SK-N-SH (cell line): ENCODE data around the gene FBXO31.

Source experiments
- EP300 ChIP-seq, 2 experiments: IDR thresholded peaks; 2 replicates each; pipeline versions ENCODE4 v1.4.0 to v1.6.1; 2012; ENCODE audit warnings: borderline replicate concordance in 1 of 2, low read depth in 1 of 2, low read length in 1 of 2
- EZH2phosphoT487 ChIP-seq: fragments of 200-600 bp; sonication (generic); IDR thresholded peaks from 2 replicates; pipeline ENCODE4 v1.6.1; 2017; ENCODE audit warnings: low read depth, mixed run types, mild to moderate bottlenecking, antibody characterized with exemption, moderate library complexity, borderline replicate concordance
- FOXJ3 ChIP-seq: sonication (generic); formaldehyde crosslinking; IDR thresholded peaks from 2 replicates; pipeline ENCODE4 v1.5.1; 2020; ENCODE audit warnings: mild to moderate bottlenecking, missing genetic modification reagents
- GABPA ChIP-seq: IDR thresholded peaks from 2 replicates; pipeline ENCODE4 v1.4.0; 2012; ENCODE audit warnings: low read depth, mild to moderate bottlenecking
- MEF2A ChIP-seq: IDR thresholded peaks from 2 replicates; pipeline ENCODE4 v1.4.0; 2012; ENCODE audit warnings: low read depth, borderline replicate concordance
- MXI1 ChIP-seq: IDR thresholded peaks from 2 replicates; pipeline ENCODE4 v1.6.1; 2012; ENCODE audit warnings: mild to moderate bottlenecking, low read depth, low read length, improper control_type of control experiment
- POLR2AphosphoS5 ChIP-seq: IDR thresholded peaks from 2 replicates; pipeline ENCODE4 v1.6.1; 2012; ENCODE audit warnings: low read depth, low read length
- RAD21 ChIP-seq: IDR thresholded peaks from 2 replicates; pipeline ENCODE4 v1.6.1; 2012; ENCODE audit warnings: mild to moderate bottlenecking, low read length
- SMC3 ChIP-seq: IDR thresholded peaks from 2 replicates; pipeline ENCODE4 v1.6.1; 2012; ENCODE audit warnings: low read depth, low read length, improper control_type of control experiment
- TF ChIP-seq, protein P1 (sequence below): fragments of 200-600 bp; sonication (generic); IDR thresholded peaks from 2 replicates; pipeline ENCODE4 v1.6.1; 2017; ENCODE audit warnings: antibody characterized with exemption, mild to moderate bottlenecking, moderate library complexity
- TF ChIP-seq, protein P2 (sequence below): fragments of 150-350 bp; IDR thresholded peaks from 2 replicates; pipeline ENCODE4 v1.6.1; 2017; ENCODE audit warnings: antibody characterized with exemption, low read length, low read depth, borderline replicate concordance
- TF ChIP-seq, protein P3 (sequence below): IDR thresholded peaks from 2 replicates; pipeline ENCODE4 v1.6.1; 2012; ENCODE audit warnings: mild to moderate bottlenecking, low read depth, low read length, moderate library complexity
- TF ChIP-seq, protein P4 (sequence below): IDR thresholded peaks from 2 replicates; pipeline ENCODE4; 2012

DNA sequence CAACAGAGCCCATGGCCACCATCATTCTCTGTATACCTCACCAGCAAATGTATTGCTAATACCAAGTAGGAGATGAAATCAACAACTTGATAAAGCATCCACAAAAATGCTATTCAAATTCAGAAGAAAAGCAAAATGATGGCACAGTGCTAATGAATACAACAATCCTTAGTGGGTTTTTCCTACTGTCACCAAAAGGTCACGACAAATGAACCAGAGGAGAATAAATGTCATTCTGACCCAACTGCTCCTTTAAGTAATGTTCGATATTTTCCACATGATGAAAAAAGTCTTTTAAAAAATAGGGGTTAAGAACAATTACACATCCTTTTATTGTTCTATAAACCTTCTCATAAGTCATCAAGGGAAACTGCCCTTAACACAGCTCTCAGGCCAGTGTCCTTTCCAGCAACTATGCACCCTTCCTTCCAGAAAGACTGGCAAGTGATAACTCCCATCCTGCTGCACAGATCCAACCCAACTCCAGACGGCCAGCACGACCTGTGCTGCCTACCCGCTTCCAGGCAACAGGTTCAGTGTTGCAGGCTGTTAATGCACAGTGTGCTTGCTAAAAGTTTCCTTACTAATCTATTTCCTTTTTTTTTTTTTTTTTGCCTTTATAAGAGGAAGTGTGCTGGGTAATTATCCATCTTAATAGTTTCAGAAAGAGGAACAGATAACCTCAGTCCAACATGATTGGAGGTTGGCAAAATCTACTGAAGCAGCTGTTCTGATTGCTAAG is 15.4 kb downstream of the FBXO31 start:
- TF ChIP-seq, protein P1, sequence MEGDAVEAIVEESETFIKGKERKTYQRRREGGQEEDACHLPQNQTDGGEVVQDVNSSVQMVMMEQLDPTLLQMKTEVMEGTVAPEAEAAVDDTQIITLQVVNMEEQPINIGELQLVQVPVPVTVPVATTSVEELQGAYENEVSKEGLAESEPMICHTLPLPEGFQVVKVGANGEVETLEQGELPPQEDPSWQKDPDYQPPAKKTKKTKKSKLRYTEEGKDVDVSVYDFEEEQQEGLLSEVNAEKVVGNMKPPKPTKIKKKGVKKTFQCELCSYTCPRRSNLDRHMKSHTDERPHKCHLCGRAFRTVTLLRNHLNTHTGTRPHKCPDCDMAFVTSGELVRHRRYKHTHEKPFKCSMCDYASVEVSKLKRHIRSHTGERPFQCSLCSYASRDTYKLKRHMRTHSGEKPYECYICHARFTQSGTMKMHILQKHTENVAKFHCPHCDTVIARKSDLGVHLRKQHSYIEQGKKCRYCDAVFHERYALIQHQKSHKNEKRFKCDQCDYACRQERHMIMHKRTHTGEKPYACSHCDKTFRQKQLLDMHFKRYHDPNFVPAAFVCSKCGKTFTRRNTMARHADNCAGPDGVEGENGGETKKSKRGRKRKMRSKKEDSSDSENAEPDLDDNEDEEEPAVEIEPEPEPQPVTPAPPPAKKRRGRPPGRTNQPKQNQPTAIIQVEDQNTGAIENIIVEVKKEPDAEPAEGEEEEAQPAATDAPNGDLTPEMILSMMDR = no peak
- no peak for TF ChIP-seq EZH2phosphoT487
- TF ChIP-seq, protein P2, sequence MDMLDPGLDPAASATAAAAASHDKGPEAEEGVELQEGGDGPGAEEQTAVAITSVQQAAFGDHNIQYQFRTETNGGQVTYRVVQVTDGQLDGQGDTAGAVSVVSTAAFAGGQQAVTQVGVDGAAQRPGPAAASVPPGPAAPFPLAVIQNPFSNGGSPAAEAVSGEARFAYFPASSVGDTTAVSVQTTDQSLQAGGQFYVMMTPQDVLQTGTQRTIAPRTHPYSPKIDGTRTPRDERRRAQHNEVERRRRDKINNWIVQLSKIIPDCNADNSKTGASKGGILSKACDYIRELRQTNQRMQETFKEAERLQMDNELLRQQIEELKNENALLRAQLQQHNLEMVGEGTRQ = no peak
- TF ChIP-seq, protein P3, sequence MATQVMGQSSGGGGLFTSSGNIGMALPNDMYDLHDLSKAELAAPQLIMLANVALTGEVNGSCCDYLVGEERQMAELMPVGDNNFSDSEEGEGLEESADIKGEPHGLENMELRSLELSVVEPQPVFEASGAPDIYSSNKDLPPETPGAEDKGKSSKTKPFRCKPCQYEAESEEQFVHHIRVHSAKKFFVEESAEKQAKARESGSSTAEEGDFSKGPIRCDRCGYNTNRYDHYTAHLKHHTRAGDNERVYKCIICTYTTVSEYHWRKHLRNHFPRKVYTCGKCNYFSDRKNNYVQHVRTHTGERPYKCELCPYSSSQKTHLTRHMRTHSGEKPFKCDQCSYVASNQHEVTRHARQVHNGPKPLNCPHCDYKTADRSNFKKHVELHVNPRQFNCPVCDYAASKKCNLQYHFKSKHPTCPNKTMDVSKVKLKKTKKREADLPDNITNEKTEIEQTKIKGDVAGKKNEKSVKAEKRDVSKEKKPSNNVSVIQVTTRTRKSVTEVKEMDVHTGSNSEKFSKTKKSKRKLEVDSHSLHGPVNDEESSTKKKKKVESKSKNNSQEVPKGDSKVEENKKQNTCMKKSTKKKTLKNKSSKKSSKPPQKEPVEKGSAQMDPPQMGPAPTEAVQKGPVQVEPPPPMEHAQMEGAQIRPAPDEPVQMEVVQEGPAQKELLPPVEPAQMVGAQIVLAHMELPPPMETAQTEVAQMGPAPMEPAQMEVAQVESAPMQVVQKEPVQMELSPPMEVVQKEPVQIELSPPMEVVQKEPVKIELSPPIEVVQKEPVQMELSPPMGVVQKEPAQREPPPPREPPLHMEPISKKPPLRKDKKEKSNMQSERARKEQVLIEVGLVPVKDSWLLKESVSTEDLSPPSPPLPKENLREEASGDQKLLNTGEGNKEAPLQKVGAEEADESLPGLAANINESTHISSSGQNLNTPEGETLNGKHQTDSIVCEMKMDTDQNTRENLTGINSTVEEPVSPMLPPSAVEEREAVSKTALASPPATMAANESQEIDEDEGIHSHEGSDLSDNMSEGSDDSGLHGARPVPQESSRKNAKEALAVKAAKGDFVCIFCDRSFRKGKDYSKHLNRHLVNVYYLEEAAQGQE = no peak
- no peak for TF ChIP-seq POLR2AphosphoS5
- TF ChIP-seq RAD21 = no peak
- TF ChIP-seq, protein P4, sequence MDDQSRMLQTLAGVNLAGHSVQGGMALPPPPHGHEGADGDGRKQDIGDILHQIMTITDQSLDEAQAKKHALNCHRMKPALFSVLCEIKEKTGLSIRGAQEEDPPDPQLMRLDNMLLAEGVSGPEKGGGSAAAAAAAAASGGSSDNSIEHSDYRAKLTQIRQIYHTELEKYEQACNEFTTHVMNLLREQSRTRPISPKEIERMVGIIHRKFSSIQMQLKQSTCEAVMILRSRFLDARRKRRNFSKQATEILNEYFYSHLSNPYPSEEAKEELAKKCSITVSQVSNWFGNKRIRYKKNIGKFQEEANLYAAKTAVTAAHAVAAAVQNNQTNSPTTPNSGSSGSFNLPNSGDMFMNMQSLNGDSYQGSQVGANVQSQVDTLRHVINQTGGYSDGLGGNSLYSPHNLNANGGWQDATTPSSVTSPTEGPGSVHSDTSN = no peak
- TF ChIP-seq EP300 (IDR thresholded peaks at IDR 0.05; ENCODE audit: borderline replicate concordance in 1 of 2, low read depth in 1 of 2, low read length in 1 of 2) = no peak
- TF ChIP-seq MEF2A = no peak
- TF ChIP-seq GABPA = no peak
- no peak for TF ChIP-seq SMC3
- no peak for TF ChIP-seq MXI1
- no peak for TF ChIP-seq FOXJ3 (CRISPR knock-in tag)
